HG03108 (cell line): ENCODE results near the gene SLC30A2.

Experiments
- ATAC-seq: cut with Tn5 transposase; IDR thresholded peaks from one replicate; pipeline ENCODE4 v1.9.1; 2021; ENCODE audit warnings: moderate library complexity; ENCODE audit not compliant: unreplicated experiment

Gene SLC30A2

DNA sequence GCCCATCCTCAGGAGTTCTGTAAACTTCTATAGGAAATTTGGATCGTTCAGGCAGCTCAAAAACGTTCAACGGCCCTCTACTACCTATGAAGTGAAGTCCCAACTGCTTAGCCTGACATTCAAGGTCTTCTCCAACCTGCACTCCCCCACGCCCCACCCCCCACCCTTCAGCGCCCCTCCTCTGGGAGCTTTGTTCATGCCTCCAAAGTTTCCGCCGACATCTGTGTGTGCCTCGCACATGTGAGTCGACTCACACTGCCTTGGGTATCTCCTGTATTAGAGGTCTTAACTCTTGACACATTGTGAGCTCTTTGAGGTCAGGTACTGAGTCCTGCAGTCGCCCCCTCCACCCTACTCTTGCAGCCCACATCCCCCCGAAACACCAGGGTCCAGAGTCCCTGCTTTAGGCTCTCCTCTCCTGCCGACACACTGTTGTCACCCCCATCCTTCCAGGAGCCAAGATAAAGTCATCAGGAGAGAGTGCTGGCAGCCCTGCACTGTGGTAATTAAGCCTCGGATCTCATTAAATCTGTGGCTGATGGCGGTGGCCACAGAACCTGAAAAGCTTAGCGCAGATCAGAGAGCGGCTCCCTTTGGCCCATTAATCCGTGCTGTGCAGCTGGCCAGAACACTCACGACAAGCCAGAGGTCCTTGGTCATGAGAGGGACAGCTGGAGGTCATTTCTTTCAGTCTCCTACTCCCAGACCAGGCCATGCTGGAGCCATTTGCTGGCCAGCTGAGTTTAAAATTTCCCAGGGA is 46.7 kb downstream of the SLC30A2 start:
- no peak for ATAC-seq

DNA sequence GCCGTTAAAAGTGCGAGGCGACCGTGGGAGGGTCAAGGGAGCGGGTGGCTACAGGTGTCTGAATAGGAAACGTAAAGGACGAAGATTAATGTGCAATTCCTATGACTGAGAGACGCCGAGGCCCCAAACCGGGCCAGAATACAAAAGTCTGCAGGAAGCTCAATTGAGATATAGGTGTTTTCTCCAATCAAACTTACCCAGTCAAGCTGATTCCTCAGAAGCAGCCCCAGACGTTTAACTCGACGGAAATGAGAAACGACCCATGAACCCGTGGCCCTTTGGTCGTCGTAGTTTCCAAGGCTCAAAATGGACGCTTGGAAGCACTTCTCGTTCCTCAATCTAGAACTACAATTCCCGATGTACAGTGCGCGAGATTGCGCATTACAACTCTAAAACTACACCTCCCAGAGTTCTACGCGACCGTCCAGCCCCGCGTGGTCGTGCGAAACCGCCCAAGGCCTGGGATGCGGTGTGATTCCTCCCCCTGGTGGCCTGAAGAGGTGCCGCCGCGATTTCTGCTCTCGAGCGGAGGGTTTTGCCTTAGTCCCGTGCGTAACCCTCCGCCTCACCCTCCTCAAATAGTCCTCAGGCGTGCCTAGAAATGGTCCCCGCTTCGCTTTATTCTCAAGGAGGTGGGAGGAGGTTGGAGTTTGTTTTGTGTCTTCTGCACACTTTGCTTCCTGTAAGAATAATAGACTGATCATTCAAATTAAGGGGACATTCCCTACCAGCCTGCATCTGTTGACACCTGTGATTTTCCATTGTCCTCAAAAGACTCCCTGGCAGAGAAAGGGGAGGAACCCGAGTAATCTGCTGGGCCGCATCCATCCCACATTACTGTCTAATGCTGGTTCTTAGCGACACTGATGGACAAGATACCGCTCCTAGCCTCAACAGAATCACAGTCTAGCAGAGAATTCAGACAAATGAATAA is 47.8 kb downstream of the SLC30A2 start, which contains the start of gene PAFAH2:
Gene PAFAH2, minus strand, starts transcription at position 236 of the 934 bp plus-strand sequence. CDS start 7,247 bp downstream, outside the sequence.
- ATAC-seq: peak; percentile 94

- no peak for ATAC-seq
Observed at GRCh38 chr1:25996966-25997827, 48.7 kb downstream of the SLC30A2 start.

GRCh38 chr1:25994402-25995150 is 51.3 kb downstream of the SLC30A2 start:
- no peak for ATAC-seq

DNA sequence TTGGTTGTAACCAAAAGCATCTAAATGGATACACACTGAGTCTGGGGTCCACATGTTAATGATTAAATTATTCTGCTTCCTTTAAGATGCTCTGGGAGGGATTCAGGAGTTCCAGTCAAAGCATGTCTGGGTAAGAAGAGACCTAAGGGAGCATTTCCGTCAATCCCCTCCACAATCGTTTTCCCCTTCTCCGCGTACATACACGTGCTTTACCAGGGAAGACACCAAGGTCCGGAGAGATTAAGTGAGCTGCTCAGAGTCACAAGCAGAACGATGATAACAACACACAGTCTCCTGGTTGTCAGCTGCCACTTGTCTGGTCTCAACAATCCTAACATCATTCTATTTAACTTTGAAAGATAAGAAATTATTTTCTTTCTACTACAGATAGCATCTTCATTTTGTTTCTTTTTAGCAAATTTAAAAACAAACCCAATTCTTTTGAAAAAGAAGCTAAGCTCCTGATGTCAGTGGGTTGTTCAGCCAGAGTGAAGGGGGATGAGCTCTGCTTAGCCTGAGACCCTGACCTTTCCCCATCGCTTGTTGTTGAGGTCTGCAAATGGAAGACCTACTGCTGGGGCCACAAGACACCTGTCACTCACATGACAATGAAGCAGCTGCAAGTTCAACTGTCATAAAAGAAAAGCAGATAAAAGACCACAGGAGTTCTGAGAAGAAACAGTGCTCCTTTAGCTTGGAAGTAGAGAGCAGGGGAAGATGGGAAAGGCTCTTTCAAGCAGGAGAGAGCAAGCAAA is 52.5 kb downstream of the SLC30A2 start:
- ATAC-seq: no peak

DNA sequence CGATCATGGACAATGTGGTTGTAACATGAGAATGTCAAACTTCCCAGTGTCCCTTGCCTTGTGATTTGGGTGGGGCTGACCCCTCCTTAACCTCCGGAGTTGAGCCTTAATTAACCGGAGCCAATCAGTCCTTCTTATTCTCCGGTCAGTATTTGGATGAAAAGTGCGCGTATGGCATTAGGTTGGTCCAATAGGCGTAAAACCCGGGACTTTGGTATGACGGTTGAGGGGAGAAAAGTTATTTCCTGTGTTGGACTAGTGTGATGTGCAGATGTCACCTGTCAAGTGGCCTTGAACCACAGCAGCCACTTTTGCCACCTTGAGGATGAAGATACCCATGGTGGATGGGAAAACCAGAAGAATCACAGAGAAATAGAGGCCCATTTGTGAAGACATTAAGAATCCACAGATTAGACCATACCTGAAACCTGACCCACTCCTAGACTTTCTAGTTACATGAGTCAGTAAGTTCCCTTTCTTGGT is 53.2 kb downstream of the SLC30A2 start:
- no peak for ATAC-seq

GRCh38 chr1:25991937-25992688 is 53.8 kb downstream of the SLC30A2 start:
- ATAC-seq: no peak

- ATAC-seq: no peak
Observed at GRCh38 chr1:25990702-25991395, 55.1 kb downstream of the SLC30A2 start.

DNA sequence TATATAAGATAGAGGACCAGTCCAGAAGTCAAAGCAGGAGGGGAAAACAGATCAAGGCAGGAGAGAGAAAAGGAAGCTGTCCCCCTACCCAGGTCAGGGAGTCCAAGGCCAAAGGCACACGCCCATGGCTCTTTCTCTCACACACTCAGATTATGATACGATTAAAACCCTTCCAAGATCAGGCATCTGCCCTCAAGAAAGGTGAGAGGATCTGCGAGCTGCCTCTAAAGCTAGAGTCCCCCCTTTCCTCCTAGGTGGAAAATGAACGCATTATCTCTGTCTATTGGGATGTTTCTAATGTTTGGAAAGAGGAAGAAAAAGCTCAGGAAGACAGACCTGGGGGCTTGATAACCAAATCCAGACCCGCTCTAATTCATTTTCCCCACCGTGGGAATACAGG is 55.7 kb downstream of the SLC30A2 start:
- no peak for ATAC-seq

DNA sequence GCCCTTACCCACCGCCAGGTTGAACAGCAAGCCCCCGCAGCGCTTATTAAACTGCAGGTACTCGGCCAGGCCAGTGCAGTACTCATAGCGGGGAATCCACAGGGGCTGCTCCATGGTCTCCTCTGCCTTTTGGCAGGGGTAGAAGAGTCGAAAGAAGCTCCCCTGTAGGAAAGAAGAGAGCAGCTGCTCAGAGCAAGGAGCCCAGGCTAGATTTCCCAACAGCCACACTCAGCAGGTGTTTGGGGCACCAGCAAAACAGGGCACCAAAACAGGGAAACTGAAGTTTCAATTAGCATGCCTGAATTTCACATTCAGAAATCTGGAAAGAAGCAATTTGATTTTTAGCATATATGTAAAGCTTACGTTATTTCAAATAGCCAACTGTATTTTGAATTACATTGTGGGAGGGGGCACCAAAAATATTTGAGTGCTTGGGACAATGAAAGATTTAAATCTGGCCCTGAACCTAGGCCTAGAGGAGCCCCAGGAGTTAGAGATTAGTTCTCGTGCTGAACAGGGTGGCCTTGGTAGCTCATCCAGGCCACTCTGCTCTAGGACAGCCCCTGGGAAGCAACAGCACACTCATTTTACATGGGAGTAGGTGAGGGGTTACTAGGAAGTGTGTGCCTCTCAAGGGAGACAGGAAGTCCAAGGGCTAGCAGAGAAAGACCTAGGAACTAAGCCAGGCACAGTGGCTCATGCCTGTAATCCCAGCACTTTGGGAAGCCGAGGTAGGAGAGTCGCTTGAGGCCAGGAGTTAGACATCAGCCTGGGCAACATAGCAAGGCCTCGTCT is 56.3 kb downstream of the SLC30A2 start:
- ATAC-seq: no peak

DNA sequence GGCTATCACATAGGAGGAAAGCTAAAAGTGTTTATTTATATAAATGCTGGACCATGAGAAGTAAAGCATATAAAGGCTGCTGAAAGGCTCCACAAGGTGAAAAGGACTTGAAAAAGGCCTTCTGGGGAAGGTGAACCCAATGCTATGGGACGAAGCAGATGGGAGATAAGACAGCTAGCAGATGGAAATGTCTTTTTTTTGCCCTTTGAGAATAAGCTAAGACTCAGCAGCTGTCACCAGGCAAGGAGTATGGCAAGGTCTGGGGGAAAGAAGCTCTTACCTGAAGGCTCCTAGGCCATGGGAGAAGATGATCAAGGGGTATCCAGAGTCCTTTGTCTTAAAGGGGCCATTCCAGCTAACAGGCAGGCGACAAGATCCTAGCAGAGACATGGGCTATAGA is 58.0 kb downstream of the SLC30A2 start:
- ATAC-seq: no peak
